CD14-positive monocyte (primary cell): Measurements from ENCODE around the gene TRPV2. TPM values are rescaled to one million over a fixed set of nuclear protein-coding genes. Genes with fewer than 3 reads are reported as not detected.

Experiments
- DNase-seq, 3 donors: peaks; one replicate each; pipeline ENCODE4 v3.0.0-alpha.2; 2011 to 2022
- H2AFZ ChIP-seq: 2 replicates; pipeline ENCODE4 v1.6.0; 2012; ENCODE audit warnings: mild to moderate bottlenecking, low read depth, low read length, inconsistent platforms; ENCODE audit not compliant: insufficient read depth, poor library complexity, severe bottlenecking
- H3K27ac ChIP-seq, 2 donors: 1 replicate in 1 of 2; 2 replicates in 1 of 2; pipeline ENCODE4 v1.5.1; 2012 to 2013; ENCODE audit warnings: low read length in 2 of 2, control low read depth in 1 of 2, inconsistent platforms in 1 of 2, low read depth in 1 of 2, mild to moderate bottlenecking in 1 of 2
- H3K27me3 ChIP-seq, 2 donors: one replicate each; pipeline versions ENCODE4 v1.6.0 to v1.6.1; 2011 to 2013; ENCODE audit warnings: low read length in 2 of 2; ENCODE audit not compliant: control insufficient read depth in 2 of 2, insufficient read depth in 2 of 2
- H3K36me3 ChIP-seq, 2 donors: replicated peaks in 1 of 2; 1 replicate in 1 of 2; 2 replicates in 1 of 2; pipeline versions ENCODE4 v1.5.1 to v1.6.1; 2012 to 2013; ENCODE audit warnings: low read length in 2 of 2, control low read depth in 1 of 2, inconsistent platforms in 1 of 2, mild to moderate bottlenecking in 1 of 2; ENCODE audit not compliant: insufficient read depth in 2 of 2, control insufficient read depth in 1 of 2
- H3K4me1 ChIP-seq, 2 donors: 1 replicate in 1 of 2; 2 replicates in 1 of 2; pipeline versions ENCODE4 v1.5.1 to v1.6.1; 2012 to 2013; ENCODE audit warnings: low read length in 2 of 2, control low read depth in 1 of 2, inconsistent platforms in 1 of 2, mild to moderate bottlenecking in 1 of 2, moderate library complexity in 1 of 2; ENCODE audit not compliant: insufficient read depth in 2 of 2, control insufficient read depth in 1 of 2
- H3K4me2 ChIP-seq: replicated peaks from 2 replicates; pipeline ENCODE3; 2012; ENCODE audit warnings: low read length, moderate library complexity, mild to moderate bottlenecking; ENCODE audit not compliant: poor library complexity, severe bottlenecking; ENCODE audit errors: extremely low read depth
- H3K4me3 ChIP-seq, 3 experiments: fragments of 200-600 bp in 1 of 3; sonication (generic) in 1 of 3; replicated peaks in 1 of 3; 1 replicate in 2 of 3; 2 replicates in 1 of 3; pipeline ENCODE4 v1.5.1; 2011 to 2013; ENCODE audit warnings: low read length in 3 of 3, mild to moderate bottlenecking in 3 of 3, control low read depth in 2 of 3, low read depth in 2 of 3, inconsistent platforms in 1 of 3, moderate library complexity in 1 of 3
- H3K79me2 ChIP-seq: 2 replicates; pipeline ENCODE4 v1.6.0; 2012; ENCODE audit warnings: mild to moderate bottlenecking, control low read depth, inconsistent platforms, low read length, moderate library complexity; ENCODE audit not compliant: insufficient read depth
- H3K9ac ChIP-seq: 2 replicates; pipeline ENCODE4 v1.6.0; 2017; ENCODE audit warnings: low read length, mild to moderate bottlenecking; ENCODE audit not compliant: insufficient read depth, poor library complexity, severe bottlenecking
- H3K9me3 ChIP-seq, 2 donors: replicated peaks in 1 of 2; 1 replicate in 1 of 2; 2 replicates in 1 of 2; pipeline versions ENCODE4 v1.5.1 to v1.6.1; 2012 to 2013; ENCODE audit warnings: low read length in 2 of 2, control low read depth in 1 of 2; ENCODE audit not compliant: control insufficient read depth in 1 of 2, insufficient read depth in 1 of 2
- H4K20me1 ChIP-seq: 2 replicates; pipeline ENCODE4 v1.6.0; 2012; ENCODE audit warnings: mild to moderate bottlenecking, low read length, control low read depth, moderate library complexity; ENCODE audit not compliant: insufficient read depth
- H3K27ac Mint-ChIP-seq, 7 donors: one replicate each; pipeline ENCODE4 v1.8.0; 2020; ENCODE audit warnings: mild to moderate bottlenecking in 7 of 7, mixed read lengths in 7 of 7, moderate library complexity in 6 of 7, inconsistent platforms in 2 of 7
- H3K27me3 Mint-ChIP-seq, 3 donors: one replicate each; pipeline ENCODE4 v1.8.0; 2021 to 2022; ENCODE audit warnings: low read depth in 3 of 3, mild to moderate bottlenecking in 3 of 3, mixed read lengths in 3 of 3, moderate library complexity in 3 of 3, inconsistent platforms in 1 of 3
- H3K36me3 Mint-ChIP-seq, 2 donors: one replicate each; pipeline ENCODE4 v1.8.0; 2020; ENCODE audit warnings: mixed read lengths in 2 of 2, inconsistent platforms in 1 of 2, mild to moderate bottlenecking in 1 of 2
- H3K4me1 Mint-ChIP-seq: one replicate; pipeline ENCODE4 v1.8.0; 2020; ENCODE audit warnings: mild to moderate bottlenecking, mixed read lengths
- H3K4me3 Mint-ChIP-seq, 2 donors: one replicate each; pipeline ENCODE4 v1.8.0; 2020; ENCODE audit warnings: mild to moderate bottlenecking in 2 of 2, mixed read lengths in 2 of 2, moderate library complexity in 1 of 2
- H3K9me3 Mint-ChIP-seq, 7 donors: one replicate each; pipeline ENCODE4 v1.8.0; 2020 to 2022; ENCODE audit warnings: mixed read lengths in 7 of 7, mild to moderate bottlenecking in 6 of 7, moderate library complexity in 6 of 7, inconsistent platforms in 2 of 7
- WGBS: methylation state at CpG from one replicate; pipeline ENCODE4 v1.1.5; 2013; ENCODE audit warnings: missing lambda C conversion rate; ENCODE audit not compliant: insufficient coverage; 5-methylcytosine and 5-hydroxymethylcytosine counted together
- intact Hi-C, 2 donors: fragments of 100-400 bp; cut with micrococcal nuclease; formaldehyde crosslinking; loops; one replicate each; pipeline versions ENCODE4 v1.15.0 to v1.15.1; 2023
- polyA plus RNA-seq, 3 donors: library from polyadenylated mRNA; depleted of rRNA in 1 of 3; unstranded in 2 of 3; stranded (reverse) in 1 of 3; fragments of 300-500 nt in 2 of 3; fragments of >200 nt in 1 of 3; fragmentation: Illumina TruSeq in 2 of 3; gene quantifications; 1 replicate in 2 of 3; 2 replicates in 1 of 3; pipeline ENCODE4 v1.2.3, GENCODE V29; 2012 to 2021
- TF ChIP-seq, protein P1 (sequence below): fragments of 200-600 bp; IDR thresholded peaks from one replicate; pipeline ENCODE4 v1.8.0; 2022; ENCODE audit warnings: antibody characterized with exemption, mild to moderate bottlenecking

TRPV2 gene
- polyA plus RNA-seq, 3 donors = 51.4 to 66.3 (median 58.2) TPM

DNA sequence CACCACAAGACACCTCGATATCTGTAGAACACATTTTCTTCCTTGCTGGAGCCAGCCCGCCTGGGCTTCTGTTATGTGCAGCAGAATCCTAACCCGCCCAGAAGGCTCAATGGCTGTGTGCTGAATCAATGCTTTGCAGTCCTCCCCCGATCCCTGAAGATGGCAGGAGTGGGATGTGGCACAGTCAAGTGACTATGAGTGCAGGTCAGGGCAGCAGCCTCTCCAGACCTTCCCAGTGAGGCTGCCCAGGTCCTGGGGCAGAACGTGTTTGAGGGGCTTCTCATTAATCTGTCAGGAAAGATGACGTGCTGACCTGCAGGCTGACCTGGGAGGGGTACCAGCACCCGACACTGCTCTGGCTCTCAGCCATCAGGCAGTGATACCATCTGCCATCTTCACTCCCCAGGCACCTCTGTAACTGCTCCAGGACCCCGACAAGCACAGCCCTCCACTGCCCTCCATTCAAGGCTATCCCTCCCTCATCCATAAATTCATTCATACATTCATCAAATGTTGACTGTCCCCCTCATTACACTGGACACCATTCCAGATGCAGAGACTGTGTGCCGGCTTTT is 41.5 kb downstream of the TRPV2 start:
- H3K27ac Mint-ChIP-seq = peak overlapping the region in 1 of 7 donors; percentile 26

DNA sequence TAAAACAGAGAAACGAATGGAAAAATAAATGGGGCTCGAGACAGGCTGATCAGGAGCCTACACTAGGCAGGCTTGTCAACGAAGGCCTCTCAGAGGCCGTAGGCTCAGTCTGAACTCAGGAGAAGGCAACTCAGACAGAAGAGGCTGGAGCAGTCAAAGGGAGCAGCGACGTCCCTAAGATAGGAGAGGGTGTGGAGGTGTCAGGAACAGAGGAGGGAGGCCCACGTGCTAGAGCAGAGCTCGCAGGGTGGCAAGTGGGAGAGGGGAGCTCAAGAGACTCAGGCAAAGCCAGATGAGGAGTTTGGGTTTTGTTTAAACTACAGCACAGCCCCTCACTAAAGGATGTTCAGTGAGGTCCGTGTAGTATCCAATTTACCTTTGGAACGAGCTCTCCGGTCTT is 43.9 kb downstream of the TRPV2 start:
- H3K4me3 Mint-ChIP-seq = no peak overlapping the region
- 100% methylated on average over 8 of the region's 11 CpGs for WGBS

More for the DNA sequence above, 41.5 kb downstream of the TRPV2 start:
- H3K27me3 Mint-ChIP-seq = no peaks in the 10 kb centered on the region
- TF ChIP-seq, protein P1, sequence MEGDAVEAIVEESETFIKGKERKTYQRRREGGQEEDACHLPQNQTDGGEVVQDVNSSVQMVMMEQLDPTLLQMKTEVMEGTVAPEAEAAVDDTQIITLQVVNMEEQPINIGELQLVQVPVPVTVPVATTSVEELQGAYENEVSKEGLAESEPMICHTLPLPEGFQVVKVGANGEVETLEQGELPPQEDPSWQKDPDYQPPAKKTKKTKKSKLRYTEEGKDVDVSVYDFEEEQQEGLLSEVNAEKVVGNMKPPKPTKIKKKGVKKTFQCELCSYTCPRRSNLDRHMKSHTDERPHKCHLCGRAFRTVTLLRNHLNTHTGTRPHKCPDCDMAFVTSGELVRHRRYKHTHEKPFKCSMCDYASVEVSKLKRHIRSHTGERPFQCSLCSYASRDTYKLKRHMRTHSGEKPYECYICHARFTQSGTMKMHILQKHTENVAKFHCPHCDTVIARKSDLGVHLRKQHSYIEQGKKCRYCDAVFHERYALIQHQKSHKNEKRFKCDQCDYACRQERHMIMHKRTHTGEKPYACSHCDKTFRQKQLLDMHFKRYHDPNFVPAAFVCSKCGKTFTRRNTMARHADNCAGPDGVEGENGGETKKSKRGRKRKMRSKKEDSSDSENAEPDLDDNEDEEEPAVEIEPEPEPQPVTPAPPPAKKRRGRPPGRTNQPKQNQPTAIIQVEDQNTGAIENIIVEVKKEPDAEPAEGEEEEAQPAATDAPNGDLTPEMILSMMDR = no peak
- no peak overlapping the region for H3K4me3 Mint-ChIP-seq
- Histone ChIP-seq H3K9me3 (no peaks in the 10 kb centered on the region), H3K79me2 (no peaks in the 10 kb centered on the region), H3K4me2 (no peak overlapping the region), H3K4me1 (no peaks in the 10 kb centered on the region), H3K4me3 (no peak overlapping the region), H3K9ac (no peak overlapping the region), H2AFZ (no peak overlapping the region), H3K27ac (no peak overlapping the region), H3K36me3 (no peaks in the 10 kb centered on the region), H3K27me3 (no peaks in the 10 kb centered on the region), H4K20me1 (no peaks in the 10 kb centered on the region)
- DNase-seq = no peak
- H3K4me1 Mint-ChIP-seq = peaks cover 13% of the 10 kb centered on the region
- intact Hi-C loops = loop anchor here in 1 of 2 donors (10.0 kb wide), 1 partner anchor 138 kb away; no protein-coding TSS in a partner anchor
- peaks cover 0 to 4% (median 2%) of the 10 kb centered on the region in 7 donors for H3K9me3 Mint-ChIP-seq
- 96% methylated on average over 9 of the region's 9 CpGs for WGBS
- H3K36me3 Mint-ChIP-seq = peaks cover 0 to 20% of the 10 kb centered on the region in 2 donors

More for the DNA sequence above, 43.9 kb downstream of the TRPV2 start:
- Mint-ChIP-seq H3K4me1 (peaks cover 9% of the 10 kb centered on the region), H3K27ac (peak overlapping the region in 2 of 7 donors; percentile 23 to 77), H3K9me3 (peaks cover 0 to 4% (median 2%) of the 10 kb centered on the region in 7 donors), H3K36me3 (peaks cover 0 to 23% of the 10 kb centered on the region in 2 donors), H3K27me3 (no peaks in the 10 kb centered on the region)
- H3K4me3 ChIP-seq = no peak overlapping the region
- no peak overlapping the region for H3K4me2 ChIP-seq
- no peaks in the 10 kb centered on the region for H3K79me2 ChIP-seq
- no peaks in the 10 kb centered on the region for H3K27me3 ChIP-seq
- intact Hi-C loops = loop anchor here in 1 of 2 donors (10.0 kb wide), 1 partner anchor 136 kb away; no protein-coding TSS in a partner anchor
- no peak overlapping the region for H3K27ac ChIP-seq
- H3K9ac ChIP-seq = peak overlapping the region; percentile 21
- H3K4me1 ChIP-seq = no peaks in the 10 kb centered on the region
- H4K20me1 ChIP-seq = no peaks in the 10 kb centered on the region
- DNase-seq = no peak
- H3K36me3 ChIP-seq = no peaks in the 10 kb centered on the region
- H3K9me3 ChIP-seq = no peaks in the 10 kb centered on the region
- no peak overlapping the region for H2AFZ ChIP-seq
- TF ChIP-seq, protein P1 = no peak
